ENCODE measurements around the gene ITPR3.

ITPR3 gene

DNA sequence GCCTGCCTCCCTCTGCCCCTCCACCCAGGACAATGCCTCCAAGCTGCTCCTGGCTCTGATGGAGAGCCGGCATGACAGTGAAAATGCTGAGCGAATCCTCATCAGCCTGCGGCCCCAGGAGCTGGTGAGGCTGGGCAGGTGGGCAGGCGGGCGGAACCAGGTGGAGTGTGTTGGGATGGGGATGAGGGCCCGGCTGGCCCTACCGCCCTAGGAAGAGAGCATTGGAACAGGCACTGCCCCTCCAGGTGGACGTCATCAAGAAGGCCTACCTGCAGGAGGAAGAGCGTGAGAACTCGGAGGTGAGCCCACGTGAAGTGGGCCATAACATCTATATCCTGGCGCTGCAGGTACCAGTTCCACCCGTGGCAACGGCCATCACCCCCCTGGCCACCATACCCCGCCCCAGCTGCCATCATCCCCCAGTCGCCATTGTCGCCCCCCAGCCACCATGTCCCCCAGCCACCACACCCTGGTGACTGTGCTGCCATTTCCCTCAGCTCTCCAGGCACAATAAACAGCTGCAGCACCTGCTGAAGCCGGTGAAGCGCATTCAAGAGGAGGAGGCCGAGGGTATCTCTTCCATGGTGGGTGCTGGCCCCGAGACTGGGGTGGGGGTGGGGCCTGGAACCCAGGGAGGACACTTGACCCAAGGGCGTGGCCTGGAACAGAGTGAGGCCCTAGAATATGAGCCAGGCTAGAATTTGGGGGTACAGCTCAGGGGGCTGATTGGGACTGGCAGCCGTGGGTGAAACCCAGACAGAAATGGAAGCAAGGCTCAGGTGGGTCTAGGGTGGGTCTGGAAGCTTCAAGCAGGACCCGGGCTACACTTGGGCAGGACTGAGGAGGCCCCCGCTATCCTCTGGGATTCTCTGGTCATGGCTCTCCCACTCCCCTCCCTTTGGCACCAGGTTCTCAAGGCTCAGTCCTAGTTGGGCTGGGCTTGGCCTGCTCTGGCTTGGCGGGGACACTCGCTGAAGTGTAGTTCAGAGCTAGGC is 66.2 kb downstream of the ITPR3 start:
- DNase-seq (ENCODE audit: low spot score), result no peak

DNA sequence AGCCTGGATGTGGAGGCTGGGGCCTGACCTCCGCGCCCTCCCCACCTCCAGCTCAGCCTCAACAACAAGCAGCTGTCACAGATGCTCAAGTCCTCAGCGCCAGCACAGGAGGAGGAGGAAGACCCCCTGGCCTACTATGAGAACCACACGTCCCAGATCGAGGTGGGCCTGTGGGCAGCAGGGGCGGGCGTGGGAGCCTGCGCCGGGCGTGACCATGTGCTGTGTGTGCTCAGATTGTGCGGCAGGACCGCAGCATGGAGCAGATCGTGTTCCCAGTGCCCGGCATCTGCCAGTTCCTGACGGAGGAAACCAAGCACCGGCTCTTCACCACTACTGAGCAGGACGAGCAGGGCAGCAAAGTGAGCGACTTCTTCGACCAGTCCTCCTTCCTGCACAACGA is 66.9 kb downstream of the ITPR3 start:
- no peak for DNase-seq (ENCODE audit: low spot score)

- DNase-seq (ENCODE audit: low spot score), result no peak
These were observed 67.5 kb downstream of the ITPR3 start for GRCh38 chr6:33688451-33689147.

DNA sequence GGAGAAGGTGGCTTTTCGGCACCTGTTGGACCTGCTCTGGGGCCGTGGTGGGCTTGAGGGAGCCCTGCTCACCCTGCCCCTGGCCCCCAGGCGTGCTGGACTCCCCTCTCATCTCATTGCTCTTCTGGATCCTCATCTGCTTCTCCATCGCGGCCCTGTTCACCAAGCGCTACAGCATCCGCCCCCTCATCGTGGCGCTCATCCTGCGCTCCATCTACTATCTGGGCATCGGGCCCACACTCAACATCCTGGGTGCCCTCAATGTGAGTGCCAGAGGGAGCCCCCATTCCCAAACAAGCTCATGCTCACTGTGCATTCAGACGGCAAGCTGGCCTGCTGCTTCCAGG is 68.0 kb downstream of the ITPR3 start:
- no peak for DNase-seq (ENCODE audit: low spot score)

GRCh38 chr6:33689879-33690278 is 68.8 kb downstream of the ITPR3 start:
- DNase-seq (ENCODE audit: low spot score), result no peak

DNA sequence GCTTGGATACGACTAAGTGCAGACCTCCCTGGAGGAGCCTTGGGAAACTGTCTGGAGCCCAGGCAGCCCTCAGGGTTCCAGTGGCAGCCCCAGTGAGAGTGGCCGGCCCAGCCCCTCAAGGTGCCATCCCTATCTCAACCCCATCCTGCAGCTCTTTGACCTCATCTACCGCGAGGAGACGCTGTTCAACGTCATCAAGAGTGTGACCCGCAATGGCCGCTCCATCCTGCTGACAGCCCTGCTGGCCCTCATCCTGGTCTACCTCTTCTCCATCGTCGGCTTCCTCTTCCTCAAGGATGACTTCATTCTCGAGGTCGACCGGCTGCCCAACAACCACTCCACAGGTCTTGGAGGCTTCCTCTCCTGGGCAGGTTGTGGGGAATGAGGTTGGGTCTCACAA is 69.6 kb downstream of the ITPR3 start:
- DNase-seq (ENCODE audit: low spot score), result no peak

GRCh38 chr6:33691456-33692077 is 70.4 kb downstream of the ITPR3 start:
- no peak for DNase-seq (ENCODE audit: low spot score)

GRCh38 chr6:33692078-33692759 is 71.1 kb downstream of the ITPR3 start:
- no peak for DNase-seq (ENCODE audit: low spot score)

DNA sequence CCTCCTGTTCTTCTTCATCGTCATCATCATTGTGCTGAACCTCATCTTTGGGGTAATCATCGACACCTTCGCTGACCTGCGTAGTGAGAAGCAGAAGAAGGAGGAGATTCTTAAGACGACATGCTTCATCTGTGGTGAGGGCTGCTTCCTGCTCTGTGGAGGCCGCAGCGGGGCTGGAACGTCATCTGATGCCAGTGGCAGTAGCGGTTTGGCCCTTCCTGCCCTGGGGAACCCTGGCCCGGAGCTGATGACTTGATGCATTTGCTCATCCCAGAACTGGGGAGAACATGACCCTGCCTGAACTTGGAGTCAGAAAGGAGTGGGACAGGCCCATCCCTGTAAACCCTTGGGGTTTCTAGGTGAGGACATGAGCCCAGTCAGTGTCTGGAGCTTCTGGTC is 71.6 kb downstream of the ITPR3 start:
- no peak for DNase-seq (ENCODE audit: low spot score)

GRCh38 chr6:33693186-33694105 is 72.3 kb downstream of the ITPR3 start:
- no peak for DNase-seq (ENCODE audit: low spot score)

GRCh38 chr6:33694401-33694931 is 73.3 kb downstream of the ITPR3 start:
- DNase-seq (ENCODE audit: low spot score), result peak; percentile 36

DNA sequence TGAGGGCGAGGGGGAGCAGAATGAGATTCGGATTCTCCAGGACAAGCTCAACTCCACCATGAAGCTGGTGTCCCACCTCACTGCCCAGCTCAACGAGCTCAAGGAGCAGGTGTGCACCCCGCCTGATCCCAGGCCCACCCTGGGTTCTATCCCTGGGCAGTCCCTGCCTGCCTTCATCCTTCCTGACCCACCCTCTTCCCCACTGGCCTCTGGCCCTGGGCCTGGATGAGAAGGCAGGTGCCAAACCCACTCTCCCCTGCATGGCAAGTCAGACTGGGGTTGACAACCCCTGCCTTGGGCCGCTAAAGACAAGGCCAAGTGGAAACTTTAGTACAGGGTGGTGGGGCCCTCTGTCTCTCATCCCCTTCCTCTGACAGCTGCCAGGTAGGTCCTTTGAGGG is 73.9 kb downstream of the ITPR3 start:
- DNase-seq (ENCODE audit: low spot score), result no peak

DNA sequence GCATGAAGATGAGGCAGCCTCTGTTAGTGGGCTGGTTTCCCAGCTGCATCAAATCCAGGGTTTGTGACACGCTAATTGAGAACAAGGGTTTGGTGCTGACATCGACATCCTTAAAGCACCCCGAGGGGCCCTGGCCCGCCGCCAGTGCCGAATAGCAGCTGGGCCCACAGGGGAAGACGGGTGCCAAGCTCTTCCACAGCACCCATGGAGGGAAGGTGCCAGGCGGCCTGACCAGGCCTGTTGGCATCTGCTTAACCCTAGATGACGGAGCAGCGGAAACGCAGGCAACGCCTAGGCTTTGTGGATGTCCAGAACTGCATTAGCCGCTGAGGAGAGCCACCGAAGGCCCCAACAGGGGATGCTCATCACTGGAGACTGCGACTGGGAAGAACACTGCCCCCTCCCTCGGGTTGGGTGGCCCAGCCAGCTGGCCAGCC is 74.3 kb downstream of the ITPR3 start:
- DNase-seq (ENCODE audit: low spot score), result no peak

DNA sequence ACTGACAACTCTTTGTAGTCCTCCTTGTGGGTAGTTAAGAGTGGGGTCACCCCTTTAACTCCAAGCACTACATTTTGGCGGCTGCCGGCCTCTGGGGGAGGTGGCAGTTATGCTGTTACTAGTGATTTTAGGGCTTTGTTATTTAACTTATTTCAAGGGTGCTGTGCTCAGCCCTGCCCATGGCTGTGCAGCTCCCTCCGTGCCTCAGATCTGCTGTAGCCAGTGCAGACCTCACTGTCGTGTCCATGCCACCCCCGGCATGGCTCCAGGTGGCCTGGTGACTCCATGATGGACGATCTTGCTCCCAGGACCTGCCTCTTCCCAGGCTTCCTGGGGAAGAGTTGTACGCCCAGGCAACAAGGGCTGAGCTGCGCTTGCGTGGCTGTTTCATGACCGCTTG is 75.0 kb downstream of the ITPR3 start:
- DNase-seq (ENCODE audit: low spot score), result no peak

GRCh38 chr6:33696548-33697518 is 75.7 kb downstream of the ITPR3 start:
- DNase-seq (ENCODE audit: low spot score), result peak; percentile 21

DNA sequence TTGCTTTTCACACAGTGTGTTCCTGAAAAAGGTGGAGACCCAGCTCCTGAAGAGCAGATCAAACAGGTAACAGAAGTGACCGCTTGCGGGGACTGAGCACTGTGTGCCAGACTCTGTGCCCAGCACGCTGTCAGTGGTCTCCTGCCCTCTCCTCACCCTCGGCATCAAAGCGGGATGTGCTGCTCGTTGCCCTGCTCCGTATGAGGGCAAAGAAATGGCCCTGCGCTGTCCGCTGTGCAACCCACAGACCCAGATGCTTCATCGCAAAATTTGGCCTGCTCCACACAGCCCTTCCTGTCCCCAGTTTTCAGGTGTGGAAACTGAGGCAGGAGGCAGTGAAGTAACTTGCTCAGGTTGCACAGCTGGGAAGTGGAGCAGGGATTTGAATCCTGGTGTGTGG is 76.7 kb downstream of the ITPR3 start:
- no peak for DNase-seq (ENCODE audit: low spot score)

DNA sequence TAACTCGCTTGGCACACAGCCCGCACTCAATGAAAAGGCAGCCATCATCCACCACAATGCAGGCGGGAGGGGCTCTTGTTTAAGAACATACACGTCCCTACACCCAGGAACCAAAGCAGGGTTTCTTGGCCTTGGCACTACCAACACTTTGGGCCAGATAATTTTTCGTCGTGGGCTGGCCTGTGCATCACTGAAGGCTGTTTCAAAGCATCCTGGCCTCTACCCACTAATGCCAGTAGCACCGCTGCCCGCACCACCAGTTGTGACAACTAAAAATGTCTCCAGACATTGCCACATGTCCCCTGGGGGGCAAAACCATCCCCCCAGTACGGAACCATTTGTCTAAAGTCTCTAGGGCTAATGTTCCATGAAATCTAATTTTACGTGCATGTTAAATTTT is 77.4 kb downstream of the ITPR3 start:
- DNase-seq (ENCODE audit: low spot score), result no peak

GRCh38 chr6:33699131-33699530 is 78.0 kb downstream of the ITPR3 start:
- DNase-seq (ENCODE audit: low spot score), result no peak

GRCh38 chr6:33699739-33700138 is 78.6 kb downstream of the ITPR3 start:
- no peak for DNase-seq (ENCODE audit: low spot score)
